ENCODE results near the gene C6orf62. TPM values are rescaled to one million over a fixed set of nuclear protein-coding genes. Genes with fewer than 3 reads are reported as not detected.

C6orf62 gene
- polyA plus RNA-seq, 1 of the 3 experiments (the other 2 are of a cell fraction) = 36.0 TPM

- ChIA-PET POLR2A (no interaction called here), CTCF (interaction anchor here (1.4 kb wide), 1 partner anchor 78 kb away, joined by 4 read pairs; no protein-coding TSS in a partner anchor)
- Histone ChIP-seq H3K36me3 (replicated peaks in 1 of 2; ENCODE audit: control insufficient read depth in 1 of 2, insufficient read depth in 2 of 2, low read length in 1 of 2) (peaks cover 69% of the 10 kb centered on the region in 2 experiments), H3F3A (replicated peaks; ENCODE audit: insufficient read depth) (no peaks in the 10 kb centered on the region), H2AFZ (ENCODE audit: low read depth) (no peak overlapping the region), H4K20me1 (ENCODE audit: insufficient read depth) (no peaks in the 10 kb centered on the region), H3K9me2 (no peaks in the 10 kb centered on the region), H3K27me3 (ENCODE audit: insufficient read depth) (no peaks in the 10 kb centered on the region), H3K4me2 (no peak overlapping the region), H3K79me2 (ENCODE audit: insufficient read depth) (peaks cover 27% of the 10 kb centered on the region), H3K4me3 (ENCODE audit: low read depth in 2 of 2, low read length in 1 of 2) (no peak overlapping the region), H3K27ac (ENCODE audit: low read depth in 2 of 2, low read length in 1 of 2) (no peak overlapping the region), H3K9ac (no peak overlapping the region), H3K4me1 (ENCODE audit: control insufficient read depth in 1 of 2, insufficient read depth in 2 of 2, low read depth in 1 of 2, low read length in 1 of 2) (no peaks in the 10 kb centered on the region; a peak in 1 of 4 replicates), H3K9me3 (no peaks in the 10 kb centered on the region)
- no peak for DNase-seq
- TF ChIP-seq USF1 (IDR thresholded peaks at IDR 0.05; ENCODE audit: borderline replicate concordance, low read depth) (no peak), TCF12 (IDR thresholded peaks at IDR 0.05) (no peak), GATA2 (CRISPR knock-in tag; IDR thresholded peaks at IDR 0.05) (no peak)
- WGBS (ENCODE audit: low lambda C conversion rate) = 85% methylated on average over 9 of the region's 9 CpGs
These were observed 60.1 kb downstream of the C6orf62 start for GRCh38 chr6:24658573-24659560.

GRCh38 chr6:24655215-24655614 is 63.7 kb downstream of the C6orf62 start:
- H3K36me3 ChIP-seq (replicated peaks in 1 of 2; ENCODE audit: control insufficient read depth in 1 of 2, insufficient read depth in 2 of 2, low read length in 1 of 2) = peaks cover 66 to 73% of the 10 kb centered on the region in 2 experiments
- no peaks in the 10 kb centered on the region; the same call in 1 of the 2 replicates for H4K20me1 ChIP-seq (ENCODE audit: insufficient read depth)
- ChIA-PET CTCF (interaction anchor here (0.8 to 1.5 kb wide), 3 partner anchors 12 to 71 kb away, joined by 3 to 5 read pairs (median 3); partner anchors contain the start of genes ACOT13 and TDP2), POLR2A (no interaction called here)
- H3F3A ChIP-seq (replicated peaks; ENCODE audit: insufficient read depth) = no peaks in the 10 kb centered on the region
- no peaks in the 10 kb centered on the region; a peak in 3 of 4 replicates for H3K4me1 ChIP-seq (ENCODE audit: control insufficient read depth in 1 of 2, insufficient read depth in 2 of 2, low read depth in 1 of 2, low read length in 1 of 2)
- H3K27me3 ChIP-seq (ENCODE audit: insufficient read depth) = no peaks in the 10 kb centered on the region
- H3K27ac ChIP-seq (ENCODE audit: low read depth in 2 of 2, low read length in 1 of 2) = no peak overlapping the region; a peak in 1 of 4 replicates
- H3K4me3 ChIP-seq (ENCODE audit: low read depth in 2 of 2, low read length in 1 of 2) = no peak overlapping the region
- peaks cover 4% of the 10 kb centered on the region; the same call in 1 of the 2 replicates for H3K79me2 ChIP-seq (ENCODE audit: insufficient read depth)
- H2AFZ ChIP-seq (ENCODE audit: low read depth) = no peak overlapping the region
- H3K9ac ChIP-seq = no peak overlapping the region
- H3K4me2 ChIP-seq = no peak overlapping the region
- no peaks in the 10 kb centered on the region for H3K9me3 ChIP-seq
- no peaks in the 10 kb centered on the region for H3K9me2 ChIP-seq
- WGBS (ENCODE audit: low lambda C conversion rate) = 73% methylated on average over 1 of the region's 1 CpG
- TF ChIP-seq ELF1 (IDR thresholded peaks at IDR 0.05) (no peak), USF1 (IDR thresholded peaks at IDR 0.05; ENCODE audit: borderline replicate concordance, low read depth) (no peak), TEAD4 (IDR thresholded peaks at IDR 0.05; ENCODE audit: borderline replicate concordance, insufficient read depth) (no peak), MEF2A (IDR thresholded peaks at IDR 0.05; ENCODE audit: borderline replicate concordance, low read depth) (no peak), EZH2phosphoT487 (IDR thresholded peaks at IDR 0.05; ENCODE audit: borderline replicate concordance, low read depth) (no peak), JUND (IDR thresholded peaks at IDR 0.05) (no peak), USF2 (IDR thresholded peaks at IDR 0.05; ENCODE audit: borderline replicate concordance, low read depth, low read length) (no peak), GATA2 (CRISPR knock-in tag; IDR thresholded peaks at IDR 0.05) (no peak), SMC3 (IDR thresholded peaks at IDR 0.05; ENCODE audit: low read depth, low read length) (no peak), FOXM1 (IDR thresholded peaks at IDR 0.05; ENCODE audit: low read depth) (no peak), RAD21 (IDR thresholded peaks at IDR 0.05; ENCODE audit: low read length) (no peak), REST (IDR thresholded peaks at IDR 0.05; ENCODE audit: low read depth, low read length) (no peak), YY1 (IDR thresholded peaks at IDR 0.05; ENCODE audit: low read depth) (no peak), TCF12 (IDR thresholded peaks at IDR 0.05) (no peak), CHD2 (IDR thresholded peaks at IDR 0.05; ENCODE audit: low read length, partially characterized antibody) (no peak), NRF1 (IDR thresholded peaks at IDR 0.05; ENCODE audit: low read depth, low read length) (no peak), POLR2AphosphoS5 (IDR thresholded peaks at IDR 0.05; ENCODE audit: low read depth, low read length) (no peak)
- no peak for DNase-seq
